Right kidney (tissue), 1 donor: Measurements from ENCODE around the gene SEC14L3.
"Not testable (repeated sequence)": the region's sequence is repeated elsewhere in the genome, so short reads cannot be mapped to it uniquely, and the experiment has no call there.

Experiments used
- DNase-seq: peaks from one replicate; pipeline ENCODE4 v3.0.0-alpha.2; 2016

Gene SEC14L3

DNA sequence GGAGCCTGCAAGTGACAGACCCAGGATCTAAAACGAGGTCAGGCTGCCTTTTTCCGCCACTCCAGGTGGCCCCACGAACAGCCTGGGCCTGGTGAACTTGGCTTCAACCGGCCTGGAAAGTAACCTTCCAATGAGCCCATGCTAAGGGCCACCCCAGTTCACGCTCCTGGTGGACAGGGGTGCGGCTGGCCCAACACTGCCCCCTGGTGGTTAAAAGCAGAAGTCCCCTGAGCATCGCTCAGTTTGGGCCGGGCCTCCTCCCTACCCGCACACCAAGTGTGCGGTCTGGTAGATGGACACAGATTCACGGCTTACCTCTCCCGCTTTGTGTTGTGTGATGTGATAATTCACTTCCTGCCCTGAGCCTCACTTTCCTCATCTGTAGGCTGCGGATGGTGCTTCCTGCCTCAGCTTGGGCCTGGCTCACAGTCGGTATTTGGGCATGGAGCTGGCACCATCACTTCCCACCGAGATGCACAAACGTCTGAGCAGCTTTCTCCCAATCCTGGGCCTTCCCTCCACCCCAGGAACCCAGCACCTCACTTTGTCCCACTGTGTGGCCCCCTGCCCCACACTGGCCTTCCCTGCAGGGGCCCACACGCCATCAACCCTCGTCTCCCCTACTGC lies 13.7 kb upstream of the SEC14L3 start:
- DNase-seq, result peak; percentile 55

DNA sequence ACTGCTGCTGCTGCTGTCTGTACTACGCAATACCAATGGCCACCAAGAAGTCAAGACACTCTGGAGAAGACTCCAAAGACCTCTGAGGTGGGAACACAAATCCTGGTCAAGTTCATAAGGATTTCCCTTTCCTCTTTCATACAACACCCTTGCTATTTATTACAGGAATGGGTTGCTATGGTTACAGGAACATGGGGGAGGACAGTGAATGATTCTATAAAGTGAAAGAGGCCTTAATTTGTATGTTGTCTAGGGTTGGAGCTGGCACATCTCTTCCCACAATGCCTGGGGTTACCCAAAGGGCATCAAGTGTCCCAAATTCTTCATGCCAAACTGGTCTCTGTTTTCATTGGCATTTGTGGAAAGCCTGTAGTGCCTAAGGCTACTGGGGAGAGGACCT lies 11.4 kb upstream of the SEC14L3 start:
- no peak for DNase-seq

DNA sequence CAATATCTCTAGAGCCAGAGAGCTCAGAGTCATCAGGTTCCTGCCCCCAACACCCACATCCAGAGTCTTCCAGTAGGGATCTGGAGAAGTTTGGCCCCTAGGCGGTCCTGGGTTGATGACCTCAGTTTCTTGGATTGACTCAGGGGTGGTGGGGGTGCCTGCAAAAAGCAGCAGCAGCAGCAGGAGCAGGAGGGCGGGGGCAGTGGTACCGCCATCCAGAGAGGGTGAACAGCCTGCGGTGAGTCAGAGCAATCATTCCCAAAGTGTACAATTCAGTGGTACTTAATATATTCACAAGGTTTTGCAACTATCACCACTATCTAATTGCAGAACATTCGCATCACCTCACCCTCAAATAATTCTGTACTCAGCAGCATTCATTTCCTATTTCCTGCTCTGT lies 9.9 kb upstream of the SEC14L3 start:
- no peak for DNase-seq

DNA sequence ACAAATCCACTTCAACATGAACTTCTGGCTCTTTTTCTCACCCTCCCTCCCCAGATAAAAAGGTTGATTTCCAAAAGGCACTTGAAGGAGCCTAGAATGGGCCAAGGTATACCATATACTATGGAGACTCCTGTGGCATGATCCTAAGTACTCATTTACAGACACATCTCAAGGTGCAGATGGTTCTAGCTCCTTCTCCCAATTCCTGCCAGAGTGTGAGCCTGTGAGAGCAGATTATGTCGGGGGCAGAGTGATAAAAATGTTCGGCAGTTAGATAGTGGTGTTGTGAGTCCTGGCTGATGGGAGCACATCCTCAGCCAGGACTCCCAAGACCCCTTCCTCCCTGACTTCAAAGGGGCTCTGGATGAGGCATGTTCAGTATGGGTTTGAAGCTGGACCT lies 8.2 kb upstream of the SEC14L3 start:
- DNase-seq, result no peak

DNA sequence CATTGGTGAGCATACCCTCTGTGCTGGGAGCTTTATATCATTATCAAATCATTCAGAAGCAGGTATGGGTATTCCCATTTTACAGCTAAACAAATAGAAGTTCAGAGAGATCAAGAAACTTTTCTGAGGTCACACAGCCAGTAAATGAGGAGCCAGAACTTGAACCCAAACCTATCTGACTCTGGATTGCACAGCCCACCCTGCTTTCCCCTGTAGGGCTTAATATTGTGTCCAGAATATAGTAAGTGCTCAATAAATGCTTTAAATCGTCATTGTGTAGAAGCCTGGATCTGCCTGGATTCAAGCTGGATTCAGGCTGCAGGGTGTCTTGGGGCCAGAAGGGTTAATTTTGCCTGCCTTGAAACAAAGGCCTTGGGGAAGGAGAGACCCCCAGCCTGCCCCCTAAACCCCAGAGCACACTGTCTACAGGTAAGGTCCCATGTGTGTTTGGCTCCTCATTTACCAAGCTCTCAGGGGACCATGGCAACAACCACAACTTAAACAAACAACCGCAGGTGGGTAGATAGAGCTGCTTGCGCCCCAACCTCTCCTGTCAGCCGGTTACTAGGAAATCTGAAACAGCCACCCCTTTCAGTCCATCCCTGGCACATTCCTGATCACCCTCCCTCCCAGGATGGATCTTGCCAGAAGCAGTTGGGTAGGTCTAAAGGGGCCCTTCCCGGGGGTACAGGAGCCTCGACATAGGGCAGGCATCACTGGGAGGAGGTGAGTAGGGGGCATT lies 3.0 kb upstream of the SEC14L3 start:
- DNase-seq, result no peak

DNA sequence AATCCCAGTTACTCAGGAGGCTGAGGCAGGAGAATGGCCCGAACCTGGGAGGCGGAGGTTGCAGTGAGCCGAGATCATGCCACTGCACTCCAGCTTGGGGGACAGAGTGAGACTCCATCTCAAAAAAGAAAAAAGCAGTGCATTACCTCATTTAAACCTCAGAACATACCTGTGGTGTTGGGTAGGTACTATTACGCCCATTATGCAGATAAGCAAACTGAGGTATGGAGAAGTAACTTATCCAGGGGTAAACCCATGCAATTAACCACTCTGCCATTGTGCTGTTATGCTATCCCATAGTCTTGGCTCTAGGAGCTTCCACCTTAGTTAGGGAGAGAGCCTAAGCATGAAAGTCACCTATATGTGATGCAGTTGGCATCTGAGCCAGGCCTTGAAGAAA lies 2.3 kb upstream of the SEC14L3 start:
- DNase-seq, result no peak

DNA sequence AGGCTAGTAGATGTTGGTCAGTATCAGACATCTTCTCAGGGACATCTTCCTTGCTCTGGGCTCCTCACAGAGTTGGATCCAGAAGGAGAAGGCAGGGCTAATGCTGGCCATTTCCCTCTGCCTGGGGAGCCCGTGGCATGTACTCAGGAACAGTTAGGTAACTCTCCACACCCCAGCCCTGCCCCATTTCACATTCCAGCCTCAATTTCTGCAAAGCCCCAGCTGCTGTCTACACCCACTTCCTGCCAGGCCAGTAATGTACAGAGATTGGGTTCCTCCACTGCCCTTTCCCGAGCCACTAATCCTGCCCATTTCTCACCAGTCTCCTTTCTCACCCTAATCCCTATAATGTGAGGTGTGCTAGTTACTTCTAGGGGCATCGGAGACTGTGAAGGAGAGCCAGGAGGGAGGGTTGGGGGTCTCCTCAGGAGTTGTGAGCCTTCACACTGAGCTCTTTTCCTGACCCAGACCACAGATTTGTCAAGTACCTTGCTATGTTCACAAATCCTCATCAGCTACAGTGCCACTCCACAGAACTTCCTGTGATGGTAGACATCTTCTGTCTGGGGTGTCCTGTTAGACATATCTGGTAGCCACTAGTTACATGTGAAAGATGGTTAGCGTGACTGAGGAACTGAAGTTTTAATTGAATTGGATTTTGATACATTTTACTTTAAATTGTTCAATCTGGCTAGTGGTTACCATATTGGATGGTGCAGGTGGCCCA lies 1.3 kb upstream of the SEC14L3 start:
- no peak for DNase-seq

DNA sequence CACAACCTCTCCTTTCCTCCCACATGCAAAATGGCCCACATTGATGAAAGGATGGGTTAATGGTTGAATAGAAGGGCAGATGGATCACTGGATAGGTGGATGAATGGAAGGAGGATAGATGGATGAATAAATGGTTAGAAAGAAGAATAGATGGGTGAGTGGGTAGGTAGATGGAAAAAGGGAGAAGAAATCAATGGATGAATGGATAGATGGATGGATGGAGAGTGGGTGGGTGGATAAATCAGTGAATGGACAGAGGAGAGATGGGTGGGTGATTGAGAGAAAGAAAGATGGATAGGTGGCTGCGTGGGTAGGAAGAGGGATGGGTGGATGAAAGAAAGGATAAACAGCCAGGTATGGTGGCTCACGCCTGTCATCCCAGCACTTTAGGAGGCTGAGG lies 1.2 kb downstream of the SEC14L3 start:
- DNase-seq, result no peak

DNA sequence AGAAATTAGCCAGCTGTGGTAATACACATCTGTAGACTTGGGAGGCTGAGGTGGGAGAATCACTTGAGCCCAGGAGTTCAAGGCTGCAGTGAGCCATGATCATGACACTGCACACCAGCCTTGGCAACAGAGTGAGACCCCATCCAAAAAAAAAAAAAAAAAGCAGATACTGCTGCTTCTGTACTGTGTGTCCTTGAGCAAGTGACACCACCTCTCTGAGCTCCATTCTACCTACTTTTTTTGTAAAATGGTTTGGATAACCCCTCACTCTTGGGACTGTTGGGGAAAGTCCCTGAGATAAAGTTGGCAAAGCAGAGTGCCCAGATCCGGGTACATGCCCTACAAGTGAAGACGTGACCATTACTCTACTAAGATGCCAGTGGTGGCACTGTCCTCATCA lies 2.7 kb downstream of the SEC14L3 start:
- no peak for DNase-seq

DNA sequence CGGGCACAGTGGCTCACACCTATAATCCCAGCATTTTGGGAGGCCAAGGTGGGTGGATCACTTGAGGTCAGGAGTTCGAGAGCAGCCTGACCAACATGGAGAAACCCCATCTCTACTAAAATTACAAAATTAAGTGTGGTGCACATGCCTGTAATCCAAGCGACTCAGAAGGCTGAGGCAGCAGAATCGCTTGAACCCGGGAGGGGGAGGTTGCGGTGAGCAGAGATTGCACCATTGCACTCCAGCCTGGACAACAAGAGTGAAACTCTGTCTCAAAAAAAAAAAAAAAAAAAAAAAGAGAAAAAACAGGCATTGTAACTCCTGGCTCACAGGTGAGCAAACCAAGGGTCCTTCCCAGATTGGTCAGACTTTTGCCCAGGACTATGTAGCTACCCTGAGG lies 11.3 kb downstream of the SEC14L3 start:
- not testable (repeated sequence) for DNase-seq

DNA sequence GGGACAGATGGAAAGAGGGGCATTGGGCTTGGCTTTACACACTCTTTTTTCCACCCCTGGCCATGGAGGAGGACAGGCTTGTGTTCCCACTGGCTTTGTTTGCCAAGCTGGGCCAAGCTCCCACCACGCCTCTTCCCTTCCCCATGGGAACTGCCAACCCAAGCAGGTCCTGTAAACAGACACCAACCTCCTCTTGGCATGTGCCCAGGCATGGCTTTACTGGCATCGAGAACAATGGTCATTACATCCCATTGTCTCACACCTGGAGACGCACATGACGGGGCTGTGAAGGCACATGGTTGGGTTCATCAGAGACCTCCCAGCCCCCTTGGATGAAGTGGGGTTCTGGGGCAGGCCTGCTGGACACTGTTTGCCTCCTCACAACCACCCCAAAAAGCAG lies 11.7 kb downstream of the SEC14L3 start:
- no peak for DNase-seq

DNA sequence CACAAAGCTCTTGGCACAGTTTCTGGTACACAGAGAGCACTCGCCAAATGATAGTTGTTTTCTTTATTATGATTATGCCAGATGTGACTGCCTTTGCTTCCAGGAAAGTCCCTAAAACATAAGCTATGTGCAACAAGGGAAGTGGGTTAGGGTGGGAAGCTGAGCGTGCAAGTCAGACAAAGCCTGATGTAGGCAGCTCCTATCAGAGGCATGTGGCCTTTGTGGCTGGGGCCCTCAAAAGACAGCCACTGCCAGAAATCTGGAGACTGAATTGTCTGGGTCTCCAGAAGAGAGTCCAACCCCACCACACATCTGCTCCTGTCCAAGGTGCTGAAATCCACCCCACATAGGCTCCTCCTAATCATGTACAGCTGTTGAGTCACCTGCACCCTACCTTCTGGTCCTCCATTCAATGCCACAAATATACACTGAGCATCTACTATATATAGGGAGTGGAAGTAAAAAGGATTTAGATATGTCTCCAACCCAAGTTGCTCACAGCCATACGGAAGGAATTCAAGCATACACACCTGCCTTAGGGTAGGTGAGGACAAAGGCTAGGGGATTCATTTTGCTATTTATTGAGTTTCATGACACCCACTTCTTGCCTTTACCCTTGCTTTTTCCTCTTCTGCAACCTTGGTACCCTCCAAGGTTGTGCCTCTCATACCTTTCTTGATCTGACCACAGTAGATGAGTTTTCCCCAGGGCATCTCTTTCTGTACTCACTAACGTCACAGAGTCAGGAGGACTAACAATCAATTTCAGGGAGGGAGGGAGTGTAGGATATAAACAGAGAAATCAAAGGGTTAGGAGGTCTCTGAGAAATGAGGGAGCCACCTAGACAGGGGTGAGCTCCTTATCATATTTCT lies 12.4 kb downstream of the SEC14L3 start:
- DNase-seq, result no peak

DNA sequence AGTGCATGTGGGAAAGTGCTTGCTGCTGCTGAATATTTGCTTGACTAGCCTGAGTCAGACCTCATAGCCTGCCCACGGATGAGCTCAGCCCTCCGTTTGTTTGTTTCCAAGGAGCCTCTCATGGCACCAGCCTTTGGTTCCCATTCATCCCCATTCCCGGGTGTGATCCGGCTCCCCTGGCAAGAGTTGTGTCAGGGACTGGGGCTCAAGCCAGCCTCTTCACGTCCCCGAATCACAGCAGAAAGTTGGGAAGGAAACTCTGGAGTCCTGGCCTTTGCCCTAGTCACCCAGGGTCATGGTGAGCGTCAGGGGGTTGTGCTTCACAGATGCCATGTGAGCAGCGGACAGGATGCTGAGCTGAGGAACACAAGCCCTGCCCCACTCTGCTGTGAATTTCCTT lies 13.8 kb downstream of the SEC14L3 start:
- DNase-seq, result no peak

DNA sequence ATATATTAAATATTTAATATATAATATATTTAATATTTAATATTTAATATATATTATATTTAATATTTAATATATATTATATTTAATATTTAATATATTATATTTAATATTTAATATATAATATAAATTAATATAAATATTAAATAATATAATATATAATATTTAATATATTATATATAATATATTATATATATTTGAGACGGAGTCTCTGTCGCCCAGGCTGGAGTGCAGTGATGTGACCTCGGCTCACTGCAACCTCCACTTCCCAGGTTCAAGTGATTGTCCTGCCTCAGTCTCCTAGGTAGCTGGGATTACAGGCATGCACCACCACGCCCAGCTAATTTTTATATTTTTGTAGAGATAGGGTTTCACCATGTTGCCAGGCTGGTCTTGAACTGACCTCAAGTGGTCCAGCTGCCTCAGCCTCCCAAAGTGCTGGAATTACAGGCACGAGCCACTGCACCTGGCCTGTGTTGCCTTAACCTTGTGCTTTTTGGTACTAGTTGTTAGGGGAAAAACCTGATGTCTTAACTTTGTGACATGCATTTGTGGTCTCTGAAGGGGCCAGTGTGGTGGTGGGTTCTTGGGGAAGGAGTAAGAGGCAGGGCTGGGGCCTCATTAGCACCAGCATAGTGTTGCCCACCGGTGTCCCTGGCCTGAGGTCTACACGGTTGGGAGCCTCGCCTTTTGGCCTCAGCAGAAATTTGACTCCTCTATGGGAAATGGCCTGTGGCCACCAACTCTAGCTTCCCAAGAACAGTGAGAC lies 16.6 kb downstream of the SEC14L3 start:
- DNase-seq, result no peak

DNA sequence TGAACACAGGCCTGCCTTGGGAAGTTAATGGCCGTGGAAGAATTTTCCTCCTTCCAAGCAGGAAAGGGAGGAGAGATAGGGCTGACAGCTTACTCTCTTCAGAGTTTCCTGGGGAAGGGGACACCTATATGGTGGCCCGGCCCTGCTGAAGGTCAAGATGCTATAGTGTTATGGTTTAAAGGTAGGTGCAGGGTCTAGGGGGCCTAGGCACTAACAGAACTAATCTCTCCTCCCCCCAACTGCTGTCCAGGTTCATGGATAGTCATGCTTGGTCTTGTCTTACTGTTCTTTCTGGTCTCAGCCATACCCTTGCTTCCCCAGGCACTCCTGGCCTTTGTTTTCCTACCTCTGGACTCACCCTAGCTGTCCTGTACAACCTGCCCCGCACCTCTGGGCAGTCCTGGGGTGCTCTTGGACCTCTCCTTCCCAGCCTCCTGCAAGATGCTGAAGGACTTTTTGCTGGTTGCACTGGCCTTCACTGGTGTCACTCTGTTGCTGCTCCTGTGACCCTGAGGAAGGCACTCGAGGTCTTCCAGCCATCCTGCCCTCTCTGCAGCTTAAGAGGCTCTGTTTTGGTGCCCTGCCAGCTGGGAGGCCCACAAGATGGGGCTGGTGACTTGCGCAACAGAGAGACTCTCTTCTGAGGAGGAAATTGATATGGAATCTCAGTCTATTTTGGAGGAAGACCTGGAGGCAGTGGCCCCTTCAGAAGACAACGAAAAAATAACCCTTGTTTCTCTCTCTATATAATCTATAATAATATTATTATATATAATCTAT lies 17.9 kb downstream of the SEC14L3 start:
- DNase-seq, result peak; percentile 25

DNA sequence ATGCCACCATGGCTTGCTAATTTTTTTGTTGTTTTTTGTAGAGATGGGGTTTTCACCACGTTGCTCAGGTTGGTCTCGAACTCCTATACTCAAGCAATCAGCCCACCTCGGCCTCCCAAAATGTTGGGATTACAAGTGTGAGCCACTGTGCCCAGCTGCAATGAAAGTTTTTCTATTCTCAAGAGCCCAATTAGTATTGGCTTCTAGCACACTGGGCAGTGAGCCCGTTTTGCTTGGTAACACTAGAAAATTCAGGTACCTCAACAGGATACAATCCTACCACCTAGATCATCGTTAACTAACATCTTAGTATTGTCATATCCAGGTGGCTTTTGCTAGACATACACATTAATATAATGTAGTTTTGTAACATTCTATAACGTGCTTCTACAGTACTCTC lies 19.0 kb downstream of the SEC14L3 start:
- no peak for DNase-seq

DNA sequence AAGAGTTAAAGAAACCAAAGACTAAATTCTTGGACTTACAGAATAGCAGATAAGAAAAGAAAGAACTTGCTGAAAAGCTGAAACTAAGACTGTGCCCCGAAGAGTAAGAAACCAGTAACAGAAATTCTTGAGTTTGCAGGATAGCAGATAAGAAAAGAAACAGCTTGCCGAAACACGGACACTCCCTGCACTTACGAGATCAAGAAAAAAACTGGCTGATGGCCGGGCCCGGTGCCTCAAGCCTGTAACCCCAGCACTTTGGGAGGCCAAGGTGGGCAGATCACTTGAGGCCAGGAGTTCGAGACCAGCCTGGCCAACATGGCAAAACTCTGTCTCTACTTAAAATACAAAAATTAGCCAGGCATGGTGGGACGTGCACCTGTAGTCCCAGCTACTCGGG lies 20.3 kb downstream of the SEC14L3 start:
- not testable (repeated sequence) for DNase-seq

DNA sequence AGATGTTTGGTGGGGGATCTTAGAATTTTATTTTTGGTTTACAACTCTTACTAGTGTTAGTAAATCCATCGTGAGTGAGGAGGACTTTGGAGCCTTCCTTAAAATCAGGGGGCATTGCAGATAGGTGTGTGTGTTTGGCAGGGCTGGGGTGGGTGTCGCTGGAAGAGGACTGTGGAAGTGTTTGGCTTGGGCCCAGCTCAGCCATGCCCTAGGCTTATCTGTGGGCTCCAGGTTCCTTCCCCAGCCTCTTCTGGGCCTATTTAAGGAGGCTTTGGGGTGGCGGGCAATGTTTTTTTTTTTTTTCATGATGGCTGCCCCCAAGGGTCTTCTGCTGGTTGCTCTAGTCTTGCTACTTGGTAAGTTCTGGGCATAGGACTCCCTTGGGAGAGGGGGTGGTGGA lies 24.2 kb downstream of the SEC14L3 start:
- no peak for DNase-seq

DNA sequence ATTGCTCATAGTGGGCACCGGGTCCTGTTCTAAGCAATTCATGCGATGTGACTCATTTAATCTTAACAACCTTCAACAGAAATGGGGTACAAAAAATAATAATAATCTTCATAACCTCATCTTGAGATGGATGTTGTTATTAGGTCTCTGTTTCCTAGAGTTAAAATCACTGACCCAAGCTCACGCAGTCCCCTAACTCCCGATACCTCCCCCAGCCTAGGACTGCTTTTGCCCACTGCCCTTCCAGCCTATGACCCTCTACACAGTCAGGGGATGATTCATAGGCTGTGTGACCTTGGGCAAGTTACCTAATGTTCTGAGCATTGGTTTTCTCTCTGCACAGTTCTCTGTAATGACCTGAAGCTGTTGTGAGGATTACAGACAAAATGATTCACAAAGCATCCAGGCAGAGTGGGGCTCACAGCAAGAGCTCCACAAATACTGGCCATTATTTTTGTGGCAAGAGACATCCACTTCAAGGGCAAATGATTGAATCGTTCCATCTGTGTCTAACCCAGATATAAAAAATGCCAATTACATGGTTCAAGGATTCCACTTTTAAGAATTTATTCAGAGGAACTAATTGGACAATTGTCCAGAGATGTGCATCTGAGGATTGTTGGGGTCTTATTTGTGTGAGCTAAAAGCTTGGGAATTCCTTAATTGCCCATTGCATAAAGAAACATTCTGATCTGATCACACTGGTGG lies 26.2 kb downstream of the SEC14L3 start:
- no peak for DNase-seq
